Kidney (tissue), 14 donors: Measurements from ENCODE around the gene HPS1. TPM values are rescaled to one million over a fixed set of nuclear protein-coding genes. Genes with fewer than 3 reads are reported as not detected.

Experiments used
- DNase-seq, 5 donors: peaks; one replicate each; pipeline ENCODE4 v3.0.0-alpha.2; 2013 to 2020
- FAIRE-seq: peaks from 2 replicates; lab custom pipeline; 2012; peaks lifted over from hg19 to GRCh38; lab: Jason Lieb, UNC
- H3K27ac ChIP-seq, 2 donors: one replicate each; pipeline ENCODE4 v1.7.0; 2013; ENCODE audit warnings: low read depth in 2 of 2, low read length in 2 of 2, inconsistent platforms in 1 of 2
- H3K27me3 ChIP-seq: one replicate; pipeline ENCODE4 v1.7.1; 2013; ENCODE audit warnings: low read length, inconsistent platforms; ENCODE audit not compliant: control insufficient read depth, insufficient read depth
- H3K36me3 ChIP-seq, 3 donors: one replicate each; pipeline versions ENCODE4 v1.7.0 to v1.7.1; 2013; ENCODE audit warnings: low read length in 3 of 3, control low read depth in 1 of 3, inconsistent platforms in 1 of 3; ENCODE audit not compliant: insufficient read depth in 3 of 3, control insufficient read depth in 2 of 3
- H3K4me1 ChIP-seq, 3 donors: one replicate each; pipeline versions ENCODE4 v1.7.0 to v1.7.1; 2013; ENCODE audit warnings: low read length in 3 of 3, inconsistent platforms in 1 of 3, low read depth in 1 of 3; ENCODE audit not compliant: control insufficient read depth in 2 of 3, insufficient read depth in 2 of 3
- H3K4me3 ChIP-seq, 3 donors: one replicate each; pipeline versions ENCODE4 v1.7.0 to v1.8.1; 2013; ENCODE audit warnings: low read length in 3 of 3, control low read depth in 1 of 3, inconsistent platforms in 1 of 3
- H3K9ac ChIP-seq, 3 donors: one replicate each; pipeline versions ENCODE4 v1.7.0 to v1.7.1; 2013; ENCODE audit warnings: low read length in 3 of 3, control low read depth in 1 of 3, inconsistent platforms in 1 of 3
- H3K9me3 ChIP-seq, 3 donors: one replicate each; pipeline versions ENCODE4 v1.7.0 to v1.7.1; 2013; ENCODE audit warnings: low read length in 3 of 3, control low read depth in 1 of 3, inconsistent platforms in 1 of 3; ENCODE audit not compliant: control insufficient read depth in 2 of 3, insufficient read depth in 1 of 3
- intact Hi-C: fragments of 100-400 bp; cut with DNase I; formaldehyde crosslinking; loops from one replicate; pipeline ENCODE4 v1.11.1; 2022
- polyA plus RNA-seq: library from polyadenylated mRNA; stranded (reverse); fragments of 350-450 nt; fragmentation: Illumina TruSeq; extraction: RNeasy Lipid Tissue Mini Kit (QIAGEN cat#74804); gene quantifications from one replicate; pipeline ENCODE4 v1.2.3, GENCODE V29; 2014; ENCODE audit warnings: low read depth, low replicate concordance; ENCODE audit not compliant: insufficient read depth
- total RNA-seq: library from RNA; stranded (reverse); fragmentation: NEBNext Ultra II Directional; extraction: Animal tissue kit (Norgen Biotek cat#: 25700); gene quantifications from one replicate; pipeline ENCODE4 v1.2.1, GENCODE V29; 2021
- TF ChIP-seq, protein P1 (sequence below): IDR thresholded peaks from 3 replicates; pipeline ENCODE4 v1.5.1; 2012; ENCODE audit warnings: mild to moderate bottlenecking, moderate library complexity, borderline replicate concordance; ENCODE audit not compliant: insufficient read depth; ENCODE audit errors: extremely low read depth
- donor health status: control.
- donor health status: control.
- donor health status: control.
- donor health status: control.
- donor health status: control.
- donor health status: DM: yes; HTN: yes; CAD: no.
- donor health status: Normal renal cell carcinoma (clear cell type).

Gene HPS1
- total and polyA plus RNA-seq, 2 donors from 2014 or later, result 42.7 to 63.3 TPM

DNA sequence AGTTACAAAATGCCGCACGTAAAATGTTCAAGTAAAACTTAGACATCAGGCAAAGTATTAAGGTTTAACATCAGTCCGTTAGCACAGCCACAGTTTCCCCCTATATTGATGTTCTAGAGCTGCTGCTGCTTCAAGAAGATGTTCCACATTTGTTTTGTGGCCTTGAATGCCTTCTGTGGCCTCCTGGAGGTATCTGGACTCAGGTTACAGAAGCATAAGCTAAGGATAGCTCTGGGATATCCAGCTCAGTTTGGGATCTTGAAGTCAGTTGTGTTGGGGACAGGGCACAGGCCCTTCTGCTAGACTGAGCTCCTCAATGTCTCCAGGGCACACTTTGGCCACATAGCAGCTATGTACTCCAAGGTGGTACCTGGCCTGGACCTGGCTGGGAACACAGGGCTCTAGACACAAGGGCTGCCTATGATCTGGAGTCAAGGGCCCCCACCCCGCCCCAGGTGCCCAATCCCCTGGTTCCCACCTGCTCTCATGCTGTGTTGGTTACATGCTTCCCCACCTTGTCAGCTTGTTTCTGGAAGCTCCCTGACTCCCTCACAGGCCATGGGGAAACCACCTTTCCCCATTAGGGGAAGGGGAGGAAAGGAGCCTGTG is 36.5 kb downstream of the HPS1 start:
- no peaks in the 10 kb centered on the region for H3K27me3 ChIP-seq
- H3K4me1 ChIP-seq, result peaks cover 0 to 10% (median 1%) of the 10 kb centered on the region in 3 donors
- intact Hi-C loops, result no loop called here
- H3K9me3 ChIP-seq, result no peaks in the 10 kb centered on the region
- FAIRE-seq (no peak), DNase-seq (no peak)
- H3K4me3 ChIP-seq, result no peak overlapping the region
- TF ChIP-seq, protein P1, sequence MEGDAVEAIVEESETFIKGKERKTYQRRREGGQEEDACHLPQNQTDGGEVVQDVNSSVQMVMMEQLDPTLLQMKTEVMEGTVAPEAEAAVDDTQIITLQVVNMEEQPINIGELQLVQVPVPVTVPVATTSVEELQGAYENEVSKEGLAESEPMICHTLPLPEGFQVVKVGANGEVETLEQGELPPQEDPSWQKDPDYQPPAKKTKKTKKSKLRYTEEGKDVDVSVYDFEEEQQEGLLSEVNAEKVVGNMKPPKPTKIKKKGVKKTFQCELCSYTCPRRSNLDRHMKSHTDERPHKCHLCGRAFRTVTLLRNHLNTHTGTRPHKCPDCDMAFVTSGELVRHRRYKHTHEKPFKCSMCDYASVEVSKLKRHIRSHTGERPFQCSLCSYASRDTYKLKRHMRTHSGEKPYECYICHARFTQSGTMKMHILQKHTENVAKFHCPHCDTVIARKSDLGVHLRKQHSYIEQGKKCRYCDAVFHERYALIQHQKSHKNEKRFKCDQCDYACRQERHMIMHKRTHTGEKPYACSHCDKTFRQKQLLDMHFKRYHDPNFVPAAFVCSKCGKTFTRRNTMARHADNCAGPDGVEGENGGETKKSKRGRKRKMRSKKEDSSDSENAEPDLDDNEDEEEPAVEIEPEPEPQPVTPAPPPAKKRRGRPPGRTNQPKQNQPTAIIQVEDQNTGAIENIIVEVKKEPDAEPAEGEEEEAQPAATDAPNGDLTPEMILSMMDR, result no peak
- H3K27ac ChIP-seq, result no peak overlapping the region
- no peak overlapping the region for H3K9ac ChIP-seq
- no peaks in the 10 kb centered on the region for H3K36me3 ChIP-seq

DNA sequence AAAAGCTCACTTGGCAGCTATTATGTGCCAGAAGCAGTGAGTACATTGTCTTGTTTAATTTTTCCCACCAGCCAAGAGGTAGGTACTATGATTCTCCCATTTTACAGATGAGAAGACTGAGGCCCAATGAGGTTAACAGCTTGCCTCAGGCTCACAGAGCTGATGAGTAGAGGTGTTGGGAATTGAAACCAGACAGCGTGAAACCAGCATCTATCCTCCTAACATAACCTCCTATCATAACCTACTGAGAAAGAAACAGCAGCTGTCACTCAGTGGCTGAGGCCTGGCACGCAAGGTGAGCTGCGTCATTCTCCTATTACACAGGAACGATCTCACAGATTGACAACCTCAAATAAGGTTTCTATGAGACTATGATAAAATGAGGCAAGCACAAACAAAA is 37.9 kb downstream of the HPS1 start:
- no peak overlapping the region for H3K9ac ChIP-seq
- TF ChIP-seq, protein P1, result no peak
- H3K4me3 ChIP-seq, result no peak overlapping the region
- no peaks in the 10 kb centered on the region for H3K4me1 ChIP-seq
- DNase-seq (no peak), FAIRE-seq (no peak)
- no peaks in the 10 kb centered on the region for H3K27me3 ChIP-seq
- no peaks in the 10 kb centered on the region for H3K9me3 ChIP-seq
- no peak overlapping the region for H3K27ac ChIP-seq
- intact Hi-C loops, result no loop called here
- H3K36me3 ChIP-seq, result no peaks in the 10 kb centered on the region

DNA sequence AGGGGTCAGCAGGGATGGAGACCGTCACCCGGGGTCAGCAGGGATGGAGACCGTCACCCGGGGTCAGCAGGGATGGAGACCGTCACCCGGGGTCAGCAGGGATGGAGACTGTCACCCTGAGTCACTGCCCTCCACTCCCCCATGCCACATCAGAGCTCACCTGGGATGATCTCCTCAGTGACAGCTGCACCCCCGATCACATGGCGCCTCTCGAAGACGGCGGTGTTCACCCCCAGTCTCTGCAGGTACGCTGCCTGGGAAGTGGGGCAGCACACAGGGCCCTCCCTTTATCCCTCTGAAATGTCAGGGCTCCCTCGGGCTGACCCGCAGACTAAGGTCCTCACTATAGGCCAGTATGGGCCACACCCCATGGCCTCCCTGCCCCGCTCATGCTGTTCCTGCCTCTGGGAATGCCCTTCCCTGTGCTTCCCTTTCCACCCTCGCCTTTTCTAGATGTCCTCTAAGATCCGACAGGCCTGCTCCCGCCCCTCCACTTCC is 38.9 kb downstream of the HPS1 start:
- intact Hi-C loops, result no loop called here

More for the DNA sequence above, 38.9 kb downstream of the HPS1 start:
- DNase-seq (no peak), FAIRE-seq (no peak)
- TF ChIP-seq, protein P1, result no peak
- H3K4me1 ChIP-seq, result no peaks in the 10 kb centered on the region
- H3K9ac ChIP-seq, result no peak overlapping the region
- no peaks in the 10 kb centered on the region for H3K27me3 ChIP-seq
- H3K27ac ChIP-seq, result no peak overlapping the region
- H3K4me3 ChIP-seq, result no peak overlapping the region
- no peaks in the 10 kb centered on the region for H3K9me3 ChIP-seq
- no peaks in the 10 kb centered on the region for H3K36me3 ChIP-seq
